Adrenal gland (tissue), 12 donors: Measurements from ENCODE around the gene CATSPERB. TPM values are rescaled to one million over a fixed set of nuclear protein-coding genes. Genes with fewer than 3 reads are reported as not detected.

Experiments
- DNase-seq, 7 donors: peaks; one replicate each; pipeline ENCODE4 v3.0.0-alpha.2; 2019 to 2020
- H3K27ac ChIP-seq, 5 donors: fragments of 200-600 bp; sonication (generic) in 4 of 5; 1 replicate in 3 of 5; 2 replicates in 2 of 5; pipeline versions ENCODE4 v1.5.1 to v1.8.0; 2016 to 2020; ENCODE audit warnings: mild to moderate bottlenecking in 1 of 5
- H3K27me3 ChIP-seq: fragments of 200-600 bp; 2 replicates; pipeline ENCODE4 v1.8.0; 2021
- H3K36me3 ChIP-seq, 2 donors: fragments of 200-600 bp; replicated peaks in 1 of 2; 1 replicate in 1 of 2; 2 replicates in 1 of 2; pipeline versions ENCODE4 v1.5.1 to v1.8.0; 2018 to 2022
- H3K4me1 ChIP-seq, 2 donors: fragments of 200-600 bp; replicated peaks in 1 of 2; 1 replicate in 1 of 2; 2 replicates in 1 of 2; pipeline versions ENCODE4 v1.5.1 to v1.8.0; 2018 to 2021
- H3K4me3 ChIP-seq, 4 donors: fragments of 200-600 bp; sonication (generic) in 3 of 4; one replicate each; pipeline ENCODE4 v1.5.1; 2016 to 2018
- H3K9me3 ChIP-seq, 3 donors: fragments of 200-600 bp; sonication (generic) in 1 of 3; replicated peaks in 1 of 3; 1 replicate in 2 of 3; 2 replicates in 1 of 3; pipeline versions ENCODE4 v1.5.1 to v1.8.0; 2016 to 2021
- CTCF ChIP-seq, 6 experiments: fragments of 450-650 bp in 4 of 6; fragments of 200-600 bp in 2 of 6; sonication (generic) in 1 of 6; IDR thresholded peaks; 1 replicate in 5 of 6; 2 replicates in 1 of 6; pipeline versions ENCODE4 v1.5.1 to v1.8.0; 2016 to 2021; ENCODE audit warnings: antibody characterized with exemption in 6 of 6, mild to moderate bottlenecking in 2 of 6, moderate library complexity in 1 of 6
- POLR2A ChIP-seq, 2 donors: fragments of 450-650 bp; IDR thresholded peaks; one replicate each; pipeline ENCODE4 v1.6.1; 2017; ENCODE audit warnings: antibody characterized with exemption in 2 of 2, mild to moderate bottlenecking in 2 of 2, moderate library complexity in 1 of 2
- WGBS, 4 donors: extraction: QIAGEN DNeasy Blood & Tissue Kit in 2 of 4; methylation state at CpG; one replicate each; pipeline versions ENCODE4 v1.1.5 to v1.1.7; 2013 to 2017; 5-methylcytosine and 5-hydroxymethylcytosine counted together
- intact Hi-C, 2 donors: fragments of 100-400 bp; cut with DNase I; formaldehyde crosslinking; loops; one replicate each; pipeline versions ENCODE4 v1.14.1 to v1.15.0; 2022 to 2023
- polyA plus RNA-seq, 3 donors: library from polyadenylated mRNA; stranded (reverse); fragments of 200-250 nt in 2 of 3; fragments of 350-450 nt in 1 of 3; fragmentation: Illumina TruSeq in 1 of 3; extraction: RNeasy Lipid Tissue Mini Kit (QIAGEN cat#74804) in 1 of 3; gene quantifications; one replicate each; pipeline ENCODE4 v1.2.3, GENCODE V29; 2013 to 2014
- total RNA-seq, 9 donors: library from RNA; depleted of rRNA in 4 of 9; stranded (reverse); fragments of >200 nt in 4 of 9; fragments of 120-200 nt in 1 of 9; fragmentation: NEBNext Ultra II Directional in 1 of 9; extraction: Animal tissue kit (Norgen Biotek cat#: 25700) in 1 of 9; gene quantifications; one replicate each; pipeline versions ENCODE4 v1.1.0 to v1.2.4, GENCODE V29; 2013 to 2023
- donor health status: healthy with polysubstance abuse.
- donor health status: Bipolar disorder and iron deficiency.
- donor health status: DM: yes; HTN: yes; CAD: no.
- donor health status: DM: no; HTN: no; CAD: no.
- donor health status: DM: no; HTN: no; CAD: no.
- donor health status: DM: yes; HTN: yes; CAD: no.

The CATSPERB gene
- total and polyA plus RNA-seq, 12 donors, result 0.11 to 3.2 (median 0.70) TPM; not detected in 2

GRCh38 chr14:91573894-91574837 is 157.7 kb downstream of the CATSPERB start:
- Histone ChIP-seq H3K36me3 (no peaks in the 10 kb centered on the region), H3K4me1 (peaks cover 0 to 5% of the 10 kb centered on the region in 2 donors), H3K4me3 (peak overlapping the region in 2 of 4 donors; percentile 9 to 55), H3K27me3 (peaks cover 6% of the 10 kb centered on the region), H3K27ac (no peak overlapping the region), H3K9me3 (no peaks in the 10 kb centered on the region)
- 1 to 8% (median 3%) methylated on average over 21 to 59 of the region's 59 CpGs for WGBS, 4 donors
- TF ChIP-seq POLR2A (IDR thresholded peaks at IDR 0.05) (no peak), CTCF (IDR thresholded peaks at IDR 0.05) (no peak)
- peak; percentile 12 to 55 (median 19) for DNase-seq
- intact Hi-C loops, result no loop called here

GRCh38 chr14:91573528-91573893 is 158.4 kb downstream of the CATSPERB start:
- Histone ChIP-seq H3K27me3 (peaks cover 6% of the 10 kb centered on the region), H3K36me3 (no peaks in the 10 kb centered on the region), H3K9me3 (no peaks in the 10 kb centered on the region), H3K27ac (no peak overlapping the region), H3K4me1 (peaks cover 0 to 5% of the 10 kb centered on the region in 2 donors), H3K4me3 (no peak overlapping the region)
- intact Hi-C loops, result no loop called here
- TF ChIP-seq POLR2A (IDR thresholded peaks at IDR 0.05) (no peak), CTCF (IDR thresholded peaks at IDR 0.05) (no peak)
- no peak for DNase-seq

- no peak for DNase-seq
- Histone ChIP-seq H3K4me3 (no peak overlapping the region), H3K27me3 (no peaks in the 10 kb centered on the region), H3K27ac (no peak overlapping the region), H3K9me3 (no peaks in the 10 kb centered on the region), H3K36me3 (no peaks in the 10 kb centered on the region), H3K4me1 (peaks cover 0 to 5% of the 10 kb centered on the region in 2 donors)
- intact Hi-C loops, result no loop called here
- no peak for TF ChIP-seq POLR2A (IDR thresholded peaks at IDR 0.05)
- TF ChIP-seq CTCF (IDR thresholded peaks at IDR 0.05), result no peak
- WGBS, 4 donors, result 40 to 62% (median 53%) methylated on average over 1 of the region's 1 CpG
Observed at GRCh38 chr14:91570021-91570420, 161.9 kb downstream of the CATSPERB start.

GRCh38 chr14:91569301-91569700 is 162.6 kb downstream of the CATSPERB start:
- H3K4me3 ChIP-seq, result no peak overlapping the region
- no peaks in the 10 kb centered on the region for H3K9me3 ChIP-seq
- TF ChIP-seq POLR2A (IDR thresholded peaks at IDR 0.05) (no peak), CTCF (IDR thresholded peaks at IDR 0.05) (no peak)
- no peaks in the 10 kb centered on the region for H3K27me3 ChIP-seq
- no peaks in the 10 kb centered on the region for H3K36me3 ChIP-seq
- intact Hi-C loops, result no loop called here
- no peak overlapping the region for H3K27ac ChIP-seq
- peaks cover 0 to 1% of the 10 kb centered on the region in 2 donors for H3K4me1 ChIP-seq
- no peak for DNase-seq
